ENCODE results near the gene PRSS23.

PRSS23 gene

DNA sequence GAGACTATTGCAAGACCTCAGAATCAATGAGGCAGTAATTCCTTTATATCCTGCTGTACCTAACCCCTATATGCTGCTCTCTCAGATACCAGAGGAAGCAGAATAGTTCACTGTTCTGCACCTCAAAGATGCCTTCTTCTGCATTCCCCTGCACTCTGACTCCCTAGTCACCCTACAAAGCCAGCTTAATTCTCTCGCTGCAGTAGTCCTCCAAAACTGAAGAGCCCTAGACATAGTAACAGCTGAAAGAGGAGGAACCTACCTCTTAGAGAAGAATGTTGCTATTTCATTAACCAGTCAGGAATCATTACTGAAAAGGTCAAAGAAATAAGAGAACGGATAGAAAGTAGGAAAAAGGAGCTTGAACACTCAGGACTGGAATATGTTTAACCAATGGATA is 49.3 kb downstream of the PRSS23 start:
- H3K4me3 ChIP-seq (ENCODE audit: low read depth, low read length), result no peak overlapping the region
- DNase-seq (ENCODE audit: low read depth), result no peak
- TF ChIP-seq MYC (IDR thresholded peaks at IDR 0.05; ENCODE audit: low read depth, low read length), result no peak
- TF ChIP-seq MAX (IDR thresholded peaks at IDR 0.05; ENCODE audit: low read depth, low read length), result no peak
- no peak for TF ChIP-seq POLR2A (IDR thresholded peaks at IDR 0.05; ENCODE audit: extremely low read depth, insufficient read length)
- TF ChIP-seq, protein P1, sequence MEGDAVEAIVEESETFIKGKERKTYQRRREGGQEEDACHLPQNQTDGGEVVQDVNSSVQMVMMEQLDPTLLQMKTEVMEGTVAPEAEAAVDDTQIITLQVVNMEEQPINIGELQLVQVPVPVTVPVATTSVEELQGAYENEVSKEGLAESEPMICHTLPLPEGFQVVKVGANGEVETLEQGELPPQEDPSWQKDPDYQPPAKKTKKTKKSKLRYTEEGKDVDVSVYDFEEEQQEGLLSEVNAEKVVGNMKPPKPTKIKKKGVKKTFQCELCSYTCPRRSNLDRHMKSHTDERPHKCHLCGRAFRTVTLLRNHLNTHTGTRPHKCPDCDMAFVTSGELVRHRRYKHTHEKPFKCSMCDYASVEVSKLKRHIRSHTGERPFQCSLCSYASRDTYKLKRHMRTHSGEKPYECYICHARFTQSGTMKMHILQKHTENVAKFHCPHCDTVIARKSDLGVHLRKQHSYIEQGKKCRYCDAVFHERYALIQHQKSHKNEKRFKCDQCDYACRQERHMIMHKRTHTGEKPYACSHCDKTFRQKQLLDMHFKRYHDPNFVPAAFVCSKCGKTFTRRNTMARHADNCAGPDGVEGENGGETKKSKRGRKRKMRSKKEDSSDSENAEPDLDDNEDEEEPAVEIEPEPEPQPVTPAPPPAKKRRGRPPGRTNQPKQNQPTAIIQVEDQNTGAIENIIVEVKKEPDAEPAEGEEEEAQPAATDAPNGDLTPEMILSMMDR (IDR thresholded peaks at IDR 0.05; ENCODE audit: low read depth, low read length), result no peak
